Ecto neural progenitor cell (in vitro differentiated cells): ENCODE measurements around the gene ZNF280A.

Source experiments
- DNase-seq: peaks from one replicate; pipeline ENCODE4 v3.0.0-alpha.2; 2018; ENCODE audit warnings: low spot score

The ZNF280A gene

DNA sequence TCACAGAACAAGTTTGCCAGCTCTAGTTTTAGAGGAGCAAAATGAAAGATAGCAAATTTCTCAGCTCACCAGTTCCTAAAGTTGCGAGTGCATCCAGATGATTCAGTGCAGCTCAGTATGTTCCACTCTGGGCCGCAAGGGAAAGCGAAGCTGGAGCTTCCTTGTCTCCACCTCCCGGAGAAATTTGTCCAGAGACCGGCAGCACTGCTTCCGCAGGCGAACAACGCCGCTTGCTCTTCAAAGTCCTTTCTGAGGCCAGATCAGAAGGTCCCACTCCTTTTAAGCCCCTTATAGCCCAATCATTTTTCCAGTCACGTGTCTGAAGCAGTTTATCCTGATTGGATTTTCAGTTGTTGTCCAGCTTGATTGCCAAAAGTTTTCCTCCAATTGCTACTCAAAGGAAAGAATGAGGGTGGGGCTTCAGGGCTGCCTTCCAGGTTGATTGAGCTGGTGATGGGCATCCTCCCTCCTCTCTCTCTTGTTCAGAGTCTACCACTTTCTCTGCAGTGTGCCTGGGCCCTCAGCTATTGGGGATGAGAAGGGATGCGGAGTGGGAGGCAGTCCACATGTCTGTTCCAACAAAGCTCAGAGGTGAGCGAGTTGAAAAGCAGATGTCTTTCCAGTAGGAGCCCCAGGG, at the start of gene ZNF280A:
ZNF280A (minus strand) TSS at position 251 of the 637 bp plus-strand sequence. CDS start 4,640 bp downstream, outside the sequence.
- DNase-seq, result peak; percentile 56

- DNase-seq, result no peak
These were observed 49.1 kb upstream of the ZNF280A start for GRCh38 chr22:22569218-22569617.

DNA sequence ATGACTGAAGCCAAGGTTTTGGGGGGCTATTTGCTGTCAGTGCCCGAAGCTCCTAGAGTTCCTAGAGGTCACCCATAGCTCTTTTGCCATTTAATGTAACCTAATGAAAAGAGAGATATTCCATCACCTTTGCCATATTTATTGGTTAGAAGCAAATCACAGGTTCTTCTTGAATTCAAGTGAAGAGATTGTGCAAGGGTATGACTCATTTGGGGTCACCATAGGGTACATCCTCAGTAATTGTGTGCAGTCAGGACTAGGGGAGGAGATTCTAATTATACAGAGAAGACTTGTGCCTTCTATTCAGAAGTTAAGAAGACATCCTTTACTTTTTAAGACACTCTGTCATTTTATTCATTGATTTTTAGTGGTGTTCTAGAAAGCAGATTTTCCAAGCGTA, 45.9 kb upstream of the ZNF280A start:
- no peak for DNase-seq

DNA sequence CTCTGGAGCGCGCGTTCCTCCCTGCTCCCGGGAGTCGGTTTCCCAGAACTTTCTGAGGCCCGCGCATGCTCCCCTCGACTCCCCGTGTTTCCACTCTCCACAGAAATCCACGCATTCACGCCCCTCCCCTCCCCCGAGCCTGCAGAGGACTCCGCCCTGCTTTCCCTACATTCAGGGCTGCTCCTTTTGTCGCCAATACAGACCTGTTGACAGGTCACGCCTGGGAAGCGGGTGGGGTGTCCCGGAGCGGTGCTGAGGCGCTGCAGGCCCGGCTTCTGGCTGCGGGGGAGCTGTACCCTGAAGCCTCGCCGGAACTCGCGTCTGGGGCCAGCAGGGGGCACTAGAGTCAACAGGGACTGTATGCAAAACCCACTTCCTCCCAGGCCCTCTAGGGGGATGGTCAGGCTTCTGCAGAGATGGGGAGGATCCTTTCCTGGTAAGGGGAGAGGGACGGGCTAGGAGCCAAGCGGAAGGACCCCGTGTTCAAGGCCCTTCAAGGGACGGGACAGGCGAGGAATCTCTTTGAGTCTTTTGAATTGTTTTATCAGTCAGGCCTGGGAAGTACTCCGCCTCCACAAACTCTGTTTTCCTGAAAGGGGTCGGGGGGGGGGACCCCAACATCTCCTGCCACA, 39.0 kb upstream of the ZNF280A start, which contains the start of gene PRAME:
PRAME (minus strand) TSS at position 294 of the 632 bp plus-strand sequence. CDS start 2,433 bp downstream, outside the sequence.
- DNase-seq, result peak; percentile 80

- DNase-seq, result no peak
These were observed 38.3 kb upstream of the ZNF280A start for GRCh38 chr22:22558071-22558971.

GRCh38 chr22:22556995-22557925, 37.2 kb upstream of the ZNF280A start:
- DNase-seq, result no peak

DNA sequence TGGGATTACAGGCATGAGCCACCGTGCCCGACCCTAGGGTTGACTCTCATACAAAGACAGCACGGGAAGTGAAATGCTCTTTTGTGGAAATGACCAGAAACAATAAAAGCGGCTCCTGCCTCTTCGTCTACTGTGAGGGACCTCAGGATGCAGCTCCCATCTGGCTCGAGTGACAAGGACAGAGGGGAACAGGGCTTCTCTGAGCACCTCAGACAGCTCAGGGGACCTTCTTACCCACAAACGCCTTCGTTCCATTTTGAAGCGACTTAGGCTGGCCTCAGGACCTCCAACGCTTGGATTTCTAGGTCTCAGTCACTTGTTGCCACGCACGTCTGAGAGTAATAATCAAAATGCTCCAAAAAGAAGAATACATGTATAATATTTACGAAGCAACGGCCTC, 36.5 kb upstream of the ZNF280A start:
- DNase-seq, result no peak

DNA sequence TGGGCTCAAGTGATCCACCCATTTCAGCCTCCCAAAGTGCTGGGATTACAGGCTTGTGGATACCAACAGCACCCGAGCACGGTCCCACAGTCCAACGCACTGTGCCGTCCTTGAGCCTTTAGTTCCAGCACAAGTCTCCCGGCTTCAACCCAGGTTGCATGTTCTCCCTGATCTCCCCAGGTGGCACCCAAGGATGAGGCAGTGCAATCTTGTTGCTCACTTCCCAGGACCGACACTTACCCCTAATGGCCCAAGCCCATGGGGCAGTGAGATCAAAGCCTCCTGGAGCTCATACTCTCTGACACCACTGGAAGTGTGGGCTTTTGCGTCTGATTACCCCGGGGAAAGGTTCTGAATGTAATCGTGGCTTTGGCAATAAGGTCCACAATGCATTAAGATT, 35.5 kb upstream of the ZNF280A start:
- no peak for DNase-seq

DNA sequence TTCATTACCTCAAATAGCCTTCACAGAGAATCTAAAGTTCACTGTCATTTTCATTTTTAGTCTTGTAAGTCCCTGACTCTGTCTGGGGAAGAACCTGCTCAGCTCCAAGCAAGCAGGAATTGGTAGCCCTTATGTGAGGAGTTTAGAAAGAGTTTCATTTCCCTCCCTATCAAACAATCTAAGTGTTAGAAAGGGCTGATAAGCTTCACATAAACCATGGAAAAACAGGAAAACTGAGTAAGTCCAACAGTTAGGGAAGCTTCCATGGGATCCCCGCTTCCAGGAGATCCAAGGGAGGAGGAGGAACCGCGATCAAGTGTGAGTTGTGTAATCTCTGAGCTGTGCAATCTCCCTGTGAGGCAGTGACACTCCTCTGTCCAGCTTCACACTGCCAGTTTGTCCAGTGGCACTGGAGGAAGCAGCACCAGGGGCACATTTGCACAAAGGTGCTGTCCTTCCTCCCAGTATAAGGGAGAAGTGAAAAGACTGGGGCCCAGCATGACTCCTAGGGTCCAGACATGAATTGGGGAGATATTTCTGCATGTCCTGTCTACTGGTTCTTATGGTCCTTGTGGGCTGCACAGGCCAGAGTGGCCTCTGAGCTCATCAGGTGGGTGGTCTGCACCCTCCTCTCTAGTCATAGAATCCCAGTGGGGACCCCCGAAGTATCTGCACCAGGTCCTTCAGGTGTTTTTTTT, 34.7 kb upstream of the ZNF280A start:
- DNase-seq, result no peak

DNA sequence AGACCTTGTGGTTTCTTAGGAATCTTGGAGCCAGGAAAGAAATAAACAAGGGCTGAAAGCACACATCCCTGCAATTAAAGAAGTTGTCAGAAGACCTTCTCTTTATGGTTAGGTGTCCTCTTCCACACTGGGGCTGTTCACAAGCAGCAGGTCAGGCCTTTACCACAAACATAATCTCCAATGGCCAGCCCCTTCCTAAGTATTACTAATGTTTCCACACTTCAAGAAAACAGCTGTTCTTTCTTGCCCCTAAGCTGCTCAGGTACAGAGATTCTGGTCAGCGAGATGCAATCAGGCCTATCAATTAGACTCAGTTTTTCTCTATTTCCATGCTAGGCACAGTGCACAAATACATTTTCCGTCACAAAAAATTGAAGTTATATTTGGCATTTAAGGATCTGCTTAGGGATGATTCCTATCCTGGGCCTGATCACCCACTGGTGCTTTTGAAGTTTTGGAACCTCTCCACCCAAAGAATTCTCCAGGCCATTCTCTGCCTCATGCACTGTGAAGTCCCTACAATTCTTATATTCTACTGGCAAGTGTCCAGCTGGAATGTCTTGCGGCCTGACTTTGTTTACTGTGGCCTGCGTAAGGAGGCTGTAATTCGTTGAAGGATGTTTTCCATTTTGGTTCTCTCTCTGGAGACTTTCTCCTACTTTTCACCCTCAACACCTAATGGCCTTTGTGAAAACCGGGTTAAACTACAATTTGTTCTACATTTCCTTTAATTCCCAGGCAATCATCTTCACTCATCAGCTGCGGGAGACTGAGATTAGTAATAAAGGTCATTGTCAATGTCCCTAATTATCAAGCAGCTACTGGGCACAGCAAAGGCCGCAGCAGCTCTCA, 33.9 kb upstream of the ZNF280A start:
- no peak for DNase-seq

GRCh38 chr22:22553141-22553540, 33.1 kb upstream of the ZNF280A start:
- no peak for DNase-seq

GRCh38 chr22:22552630-22553029, 32.6 kb upstream of the ZNF280A start:
- DNase-seq, result peak; percentile 77

- no peak for DNase-seq
These were observed 30.8 kb upstream of the ZNF280A start for GRCh38 chr22:22550789-22551434.

DNA sequence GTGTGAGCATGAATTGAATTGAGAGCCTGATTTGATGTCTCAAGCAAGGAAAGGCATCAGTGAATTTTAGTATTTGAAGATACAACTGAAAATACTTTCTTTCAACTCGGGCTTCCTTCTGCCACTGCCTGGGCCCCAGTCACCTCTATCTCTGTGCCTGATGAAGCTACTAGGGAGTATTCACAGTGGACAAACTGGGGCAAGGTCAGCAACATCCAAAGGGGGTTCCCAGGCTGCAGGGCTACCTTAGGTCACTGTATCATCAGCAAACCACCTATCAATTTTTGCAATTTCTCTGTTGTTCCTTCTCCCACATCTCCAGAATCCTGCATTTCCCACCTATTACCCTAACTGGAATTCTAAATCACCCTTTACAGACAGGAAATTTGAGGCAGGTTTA, 28.8 kb upstream of the ZNF280A start:
- DNase-seq, result no peak

GRCh38 chr22:22548317-22548716, 28.2 kb upstream of the ZNF280A start:
- no peak for DNase-seq

DNA sequence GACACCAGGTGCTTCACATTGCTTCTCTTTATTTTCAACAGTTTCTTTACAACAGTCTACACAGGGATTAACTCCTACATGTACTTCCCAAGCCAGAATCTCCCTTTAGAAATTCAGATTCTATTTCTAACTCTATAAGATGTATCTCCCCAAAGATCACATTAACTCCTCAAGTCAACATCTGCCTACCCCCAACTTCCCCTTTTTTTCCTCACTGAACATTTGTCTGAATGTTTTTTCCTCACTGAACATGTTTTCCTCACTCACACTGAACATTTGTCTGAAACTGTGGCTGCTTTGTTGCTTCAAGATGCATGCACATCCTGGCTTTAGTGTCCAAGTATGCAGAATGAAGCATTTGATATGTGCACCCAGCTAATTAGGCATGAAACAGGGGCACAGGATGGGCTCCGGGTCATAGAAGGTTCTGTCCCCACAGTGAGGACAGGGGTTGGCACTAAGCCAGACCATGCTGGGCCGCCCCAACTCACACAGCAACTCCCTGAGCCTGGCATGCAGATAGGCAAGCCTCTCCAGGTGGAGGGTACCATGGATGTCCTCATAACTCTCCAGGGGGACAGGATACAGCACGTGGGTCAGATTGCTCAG, 27.7 kb upstream of the ZNF280A start:
- no peak for DNase-seq

- DNase-seq, result no peak
These were observed 27.2 kb upstream of the ZNF280A start for GRCh38 chr22:22547226-22547625.

GRCh38 chr22:22546490-22546889, 26.4 kb upstream of the ZNF280A start:
- no peak for DNase-seq

- no peak for DNase-seq
These were observed 25.0 kb upstream of the ZNF280A start for GRCh38 chr22:22545084-22545483.
